Measurements from ENCODE around the gene CSNK1G3. TPM values are rescaled to one million over a fixed set of nuclear protein-coding genes. Genes with fewer than 3 reads are reported as not detected.

The CSNK1G3 gene
- total RNA-seq, 1 experiment from 2014 or later: 110 TPM

GRCh38 chr5:123639244-123639643 is 127.3 kb downstream of the CSNK1G3 start:
- Mint-ChIP-seq H3K4me1 (ENCODE audit: insufficient read depth, unreplicated experiment) (no peaks in the 10 kb centered on the region), H3K4me3 (ENCODE audit: unreplicated experiment) (no peak overlapping the region), H3K27me3 (ENCODE audit: insufficient read depth, unreplicated experiment) (no peaks in the 10 kb centered on the region), H3K27ac (ENCODE audit: low read depth, unreplicated experiment) (no peak overlapping the region), H3K9me3 (ENCODE audit: unreplicated experiment) (peaks cover 7% of the 10 kb centered on the region), H3K36me3 (ENCODE audit: insufficient read depth, unreplicated experiment) (no peaks in the 10 kb centered on the region)
- DNase-seq (ENCODE audit: unreplicated experiment): no peak
- POLR2A ChIA-PET: no interaction called here
- BruUV-seq (replicated peaks): no TSS peak
- CTCF ChIA-PET: no interaction called here
- no peak for TF ChIP-seq CTCF (IDR thresholded peaks at IDR 0.05; ENCODE audit: unreplicated experiment)
- intact Hi-C loops (cut with micrococcal nuclease): no loop called here

GRCh38 chr5:123645024-123645603 is 133.1 kb downstream of the CSNK1G3 start:
- H3K4me1 Mint-ChIP-seq (ENCODE audit: insufficient read depth, unreplicated experiment): no peaks in the 10 kb centered on the region
- DNase-seq (ENCODE audit: unreplicated experiment): no peak
- POLR2A ChIA-PET: no interaction called here
- no TSS peak for BruUV-seq (replicated peaks)
- intact Hi-C loops (cut with micrococcal nuclease): no loop called here
- H3K36me3 Mint-ChIP-seq (ENCODE audit: insufficient read depth, unreplicated experiment): no peaks in the 10 kb centered on the region
- H3K27ac Mint-ChIP-seq (ENCODE audit: low read depth, unreplicated experiment): no peak overlapping the region
- H3K4me3 Mint-ChIP-seq (ENCODE audit: unreplicated experiment): no peak overlapping the region
- peaks cover 6% of the 10 kb centered on the region for H3K9me3 Mint-ChIP-seq (ENCODE audit: unreplicated experiment)
- TF ChIP-seq CTCF (IDR thresholded peaks at IDR 0.05; ENCODE audit: unreplicated experiment): no peak
- CTCF ChIA-PET: no interaction called here
- no peaks in the 10 kb centered on the region for H3K27me3 Mint-ChIP-seq (ENCODE audit: insufficient read depth, unreplicated experiment)

- Mint-ChIP-seq H3K27me3 (ENCODE audit: insufficient read depth, unreplicated experiment) (no peaks in the 10 kb centered on the region), H3K36me3 (ENCODE audit: insufficient read depth, unreplicated experiment) (no peaks in the 10 kb centered on the region), H3K4me1 (ENCODE audit: insufficient read depth, unreplicated experiment) (no peaks in the 10 kb centered on the region), H3K27ac (ENCODE audit: low read depth, unreplicated experiment) (no peak overlapping the region), H3K4me3 (ENCODE audit: unreplicated experiment) (no peak overlapping the region), H3K9me3 (ENCODE audit: unreplicated experiment) (no peaks in the 10 kb centered on the region)
- TF ChIP-seq CTCF (IDR thresholded peaks at IDR 0.05; ENCODE audit: unreplicated experiment): no peak
- no TSS peak for BruUV-seq (replicated peaks)
- ChIA-PET CTCF (no interaction called here), POLR2A (interaction anchor here (0.6 kb wide), 1 partner anchor 255 kb away, joined by 3 read pairs; no protein-coding TSS in a partner anchor)
- intact Hi-C loops (cut with micrococcal nuclease): no loop called here
- DNase-seq (ENCODE audit: unreplicated experiment): no peak
Observed at GRCh38 chr5:123647066-123647465, 135.1 kb downstream of the CSNK1G3 start.

- no TSS peak for BruUV-seq (replicated peaks)
- Mint-ChIP-seq H3K36me3 (ENCODE audit: insufficient read depth, unreplicated experiment) (no peaks in the 10 kb centered on the region), H3K27me3 (ENCODE audit: insufficient read depth, unreplicated experiment) (no peaks in the 10 kb centered on the region), H3K27ac (ENCODE audit: low read depth, unreplicated experiment) (no peak overlapping the region), H3K4me3 (ENCODE audit: unreplicated experiment) (no peak overlapping the region), H3K4me1 (ENCODE audit: insufficient read depth, unreplicated experiment) (no peaks in the 10 kb centered on the region), H3K9me3 (ENCODE audit: unreplicated experiment) (no peaks in the 10 kb centered on the region)
- DNase-seq (ENCODE audit: unreplicated experiment): no peak
- no peak for TF ChIP-seq CTCF (IDR thresholded peaks at IDR 0.05; ENCODE audit: unreplicated experiment)
- intact Hi-C loops (cut with micrococcal nuclease): no loop called here
- POLR2A ChIA-PET: interaction anchor here (2.3 kb wide), 1 partner anchor 228 kb away, joined by 7 read pairs; the partner anchor contains the start of gene CEP120
- CTCF ChIA-PET: interaction anchor here (0.7 to 0.8 kb wide), 2 partner anchors 13 to 19 kb away, joined by 3 to 4 read pairs; no protein-coding TSS in a partner anchor
Observed at GRCh38 chr5:123651234-123651633, 139.3 kb downstream of the CSNK1G3 start.

Data from MCF 10A (cell line).